IMR-90 (cell line): ENCODE results near the gene KRT37. TPM values are rescaled to one million over a fixed set of nuclear protein-coding genes. Genes with fewer than 3 reads are reported as not detected.
"Not testable (repeated sequence)": the region's sequence is repeated elsewhere in the genome, so short reads cannot be mapped to it uniquely, and the experiment has no call there.

Source experiments
- ATAC-seq: fragments of 200-7000 bp; cut with Tn5 transposase; 2 replicates; pipeline ENCODE4 v1.9.1; 2020; ENCODE audit warnings: low read depth, mild to moderate bottlenecking, moderate library complexity
- BruUV-seq: library from RNA; stranded (reverse); fragments of 400-500 nt; replicated peaks from 2 replicates; lab custom pipeline; 2021; lab: Mats Ljungman, UMichigan
- CTCF ChIA-PET: fragments of 300-600 bp; formaldehyde crosslinking; extraction: SDS; loops from one replicate; lab custom pipeline; 2021; ENCODE audit warnings: antibody characterized with exemption; lab: Yijun Ruan, JAX
- POLR2A ChIA-PET: fragments of 300-600 bp; sonication (Branson Sonifier 250); formaldehyde crosslinking; loops from one replicate; lab custom pipeline; 2022; ENCODE audit warnings: antibody characterized with exemption; ENCODE audit not compliant: unreplicated experiment; lab: Charles Lee
- DNase-seq: peaks from one replicate; pipeline ENCODE4 v3.0.0; 2013
- H2AFZ ChIP-seq: replicated peaks from 2 replicates; pipeline ENCODE3; 2013; ENCODE audit warnings: low read length, mild to moderate bottlenecking; ENCODE audit not compliant: poor library complexity
- H2AK5ac ChIP-seq: 2 replicates; pipeline ENCODE4 v1.6.1; 2013; ENCODE audit warnings: low read depth, low read length, inconsistent platforms
- H2AK9ac ChIP-seq: replicated peaks from 2 replicates; pipeline ENCODE3; 2013; ENCODE audit warnings: mild to moderate bottlenecking, low read depth, low read length, moderate library complexity; ENCODE audit not compliant: poor library complexity
- H2BK120ac ChIP-seq: 2 replicates; pipeline ENCODE4 v1.6.1; 2013; ENCODE audit warnings: low read depth, low read length, inconsistent platforms
- H2BK15ac ChIP-seq: 3 replicates; pipeline ENCODE4 v1.6.1; 2013; ENCODE audit warnings: low read depth, low read length, inconsistent platforms
- H2BK20ac ChIP-seq: 2 replicates; pipeline ENCODE4 v1.6.1; 2013; ENCODE audit warnings: low read depth, mild to moderate bottlenecking, inconsistent platforms, low read length, moderate library complexity
- H2BK5ac ChIP-seq: 2 replicates; pipeline ENCODE4 v1.6.1; 2013; ENCODE audit warnings: mild to moderate bottlenecking, low read depth, low read length, inconsistent platforms; ENCODE audit not compliant: poor library complexity, severe bottlenecking
- H3K14ac ChIP-seq: replicated peaks from 2 replicates; pipeline ENCODE4 v1.6.1; 2013; ENCODE audit warnings: low read depth, low read length, inconsistent platforms
- H3K18ac ChIP-seq: 2 replicates; pipeline ENCODE4 v1.6.1; 2013; ENCODE audit warnings: low read depth, low read length, control low read depth
- H3K23ac ChIP-seq: 2 replicates; pipeline ENCODE4 v1.6.1; 2013; ENCODE audit warnings: low read depth, low read length, inconsistent platforms
- H3K27ac ChIP-seq: 2 replicates; pipeline ENCODE4 v1.5.1; 2013; ENCODE audit warnings: mild to moderate bottlenecking, control low read depth, low read length; ENCODE audit not compliant: insufficient read depth
- H3K27me3 ChIP-seq: 2 replicates; pipeline ENCODE4 v1.6.1; 2013; ENCODE audit warnings: low read length; ENCODE audit not compliant: control insufficient read depth, insufficient read depth
- H3K36me3 ChIP-seq: 2 replicates; pipeline ENCODE4 v1.6.1; 2013; ENCODE audit warnings: low read length, mixed read lengths; ENCODE audit not compliant: control insufficient read depth, insufficient read depth
- H3K4ac ChIP-seq: 2 replicates; pipeline ENCODE4 v1.6.1; 2013; ENCODE audit warnings: low read depth, low read length, inconsistent platforms
- H3K4me1 ChIP-seq: 2 replicates; pipeline ENCODE4 v1.6.1; 2013; ENCODE audit warnings: low read length, mixed read lengths; ENCODE audit not compliant: control insufficient read depth, insufficient read depth
- H3K4me2 ChIP-seq: 2 replicates; pipeline ENCODE4 v1.6.1; 2013; ENCODE audit warnings: low read depth, mild to moderate bottlenecking, control low read depth, low read length, moderate library complexity
- H3K4me3 ChIP-seq: 2 replicates; pipeline ENCODE4 v1.5.1; 2013; ENCODE audit warnings: low read depth, mild to moderate bottlenecking, control low read depth, low read length, moderate library complexity; ENCODE audit not compliant: insufficient read depth
- H3K56ac ChIP-seq: 2 replicates; pipeline ENCODE4 v1.6.1; 2013; ENCODE audit warnings: low read length, inconsistent platforms; ENCODE audit not compliant: insufficient read depth; ENCODE audit errors: extremely low read depth
- H3K79me1 ChIP-seq, 2 experiments: 2 replicates each; pipeline ENCODE4 v1.6.1; 2013; ENCODE audit warnings: low read length in 2 of 2, inconsistent platforms in 1 of 2, low read depth in 1 of 2
- H3K9ac ChIP-seq: 2 replicates; pipeline ENCODE4 v1.6.1; 2013; ENCODE audit warnings: low read depth, low read length, control low read depth
- H3K9me1 ChIP-seq: 2 replicates; pipeline ENCODE4 v1.6.1; 2013; ENCODE audit warnings: low read length, inconsistent platforms; ENCODE audit not compliant: insufficient read depth
- H3K9me3 ChIP-seq: 2 replicates; pipeline ENCODE4 v1.6.1; 2013; ENCODE audit warnings: low read length; ENCODE audit not compliant: control insufficient read depth, insufficient read depth
- H4K20me1 ChIP-seq: 2 replicates; pipeline ENCODE4 v1.6.1; 2013; ENCODE audit warnings: low read length, inconsistent platforms; ENCODE audit not compliant: insufficient read depth
- H4K5ac ChIP-seq: 2 replicates; pipeline ENCODE4 v1.6.1; 2013; ENCODE audit warnings: mild to moderate bottlenecking, low read depth, low read length, control low read depth
- H4K8ac ChIP-seq, 2 experiments: 2 replicates each; pipeline ENCODE4 v1.6.1; 2013; ENCODE audit warnings: low read depth in 2 of 2, low read length in 2 of 2, control low read depth in 1 of 2, inconsistent platforms in 1 of 2
- H4K91ac ChIP-seq: 2 replicates; pipeline ENCODE4 v1.6.1; 2013; ENCODE audit warnings: low read depth, low read length, inconsistent platforms; ENCODE audit not compliant: insufficient read depth
- FOS ChIP-seq: fragments of 150-350 bp; IDR thresholded peaks from 2 replicates; pipeline ENCODE4 v1.6.1; 2016; ENCODE audit warnings: low read depth, low read length
- MAFK ChIP-seq: IDR thresholded peaks from 2 replicates; pipeline ENCODE4 v1.6.1; 2012; ENCODE audit warnings: low read depth, low read length, improper control_type of control experiment
- MXI1 ChIP-seq: IDR thresholded peaks from 2 replicates; pipeline ENCODE4 v1.6.1; 2012; ENCODE audit warnings: low read depth, mild to moderate bottlenecking, low read length, moderate library complexity, borderline replicate concordance
- RCOR1 ChIP-seq: IDR thresholded peaks from 2 replicates; pipeline ENCODE4 v1.6.1; 2012; ENCODE audit warnings: mild to moderate bottlenecking, low read length, improper control_type of control experiment; ENCODE audit not compliant: insufficient replicate concordance
- RFX5 ChIP-seq: IDR thresholded peaks from 2 replicates; pipeline ENCODE4 v1.8.0; 2012; ENCODE audit warnings: low read depth, mild to moderate bottlenecking, low read length, moderate library complexity
- WGBS, 2 experiments: methylation state at CpG; one replicate each; pipeline versions ENCODE4 v1.1.5 to v1.1.7; 2013; ENCODE audit warnings: missing lambda C conversion rate in 2 of 2; ENCODE audit not compliant: insufficient read length in 1 of 2; ENCODE audit errors: extremely low coverage in 2 of 2; 5-methylcytosine and 5-hydroxymethylcytosine counted together
- dilution Hi-C: fragments of 300-500 bp; cut with HindIII; formaldehyde crosslinking; loops from one replicate; pipeline ENCODE4 v1.14.3; 2018; ENCODE audit warnings: low sequenced_read_pairs; ENCODE audit not compliant: unreplicated experiment
- in situ Hi-C: fragments of 300-500 bp; cut with MboI; formaldehyde crosslinking; loops from 3 replicates; pipeline ENCODE4 v1.14.3; 2019; ENCODE audit warnings: low sequenced_read_pairs, inconsistent platforms, mixed read lengths
- intact Hi-C: fragments of 100-400 bp; cut with micrococcal nuclease; formaldehyde crosslinking; loops from 2 replicates; pipeline ENCODE4 v1.10.0; 2022
- polyA plus RNA-seq, 3 experiments: library from polyadenylated mRNA; depleted of rRNA; stranded (reverse); fragments of >200 nt; gene quantifications; 2 replicates each; pipeline ENCODE4 v1.2.3, GENCODE V29; 2012; ENCODE audit warnings: low replicate concordance in 1 of 3
- total RNA-seq: library from RNA; depleted of rRNA; stranded (reverse); fragments of >200 nt; gene quantifications from 2 replicates; pipeline ENCODE4 v1.2.3, GENCODE V29; 2012

The KRT37 gene
- total and polyA plus RNA-seq, 2 of the 4 experiments (the other 2 are of a cell fraction), result not detected

GRCh38 chr17:41433586-41433985 lies 9.2 kb upstream of the KRT37 start:
- no peak overlapping the region for H2BK120ac ChIP-seq
- no CpG with 5 or more reads among the region's 4 CpGs for WGBS, 2 experiments
- CTCF ChIA-PET, result interaction anchor here (1.1 kb wide), 1 partner anchor 18 kb away, joined by 3 read pairs; no protein-coding TSS in a partner anchor

GRCh38 chr17:41430376-41430775 lies 6.0 kb upstream of the KRT37 start:
- H2AK9ac ChIP-seq, ATAC-seq, H2AFZ ChIP-seq, H3K4me3 ChIP-seq, H3K56ac ChIP-seq, in situ Hi-C loops, H4K20me1 ChIP-seq, H4K8ac ChIP-seq, dilution Hi-C loops, BruUV-seq, CTCF ChIA-PET, H2AK5ac ChIP-seq, H3K27ac ChIP-seq, H3K23ac ChIP-seq, H3K36me3 ChIP-seq, H2BK20ac ChIP-seq, intact Hi-C loops, H4K5ac ChIP-seq, DNase-seq, POLR2A ChIA-PET, H3K9me3 ChIP-seq, H3K79me1 ChIP-seq, H3K9ac ChIP-seq, H3K14ac ChIP-seq, H2BK5ac ChIP-seq, H3K4me2 ChIP-seq, H3K4me1 ChIP-seq, H3K4ac ChIP-seq, H3K27me3 ChIP-seq, H3K18ac ChIP-seq, H3K9me1 ChIP-seq, H2BK120ac ChIP-seq, H4K91ac ChIP-seq, H2BK15ac ChIP-seq: not testable (repeated sequence)
- 71% methylated on average over 5 of the region's 9 CpGs; no CpG with 5 or more reads in 1 of the 2 experiments for WGBS, 2 experiments

More at GRCh38 chr17:41433586-41433985, 9.2 kb upstream of the KRT37 start:
- H2BK5ac ChIP-seq, result no peak overlapping the region
- H3K4me1 ChIP-seq, result peaks cover 5% of the 10 kb centered on the region
- no TSS peak for BruUV-seq
- H2AK9ac ChIP-seq, result no peak overlapping the region
- H3K27ac ChIP-seq, result no peak overlapping the region
- H3K4me2 ChIP-seq, result no peak overlapping the region
- no peak overlapping the region for H3K4ac ChIP-seq
- no peak overlapping the region for H2BK15ac ChIP-seq
- TF ChIP-seq MAFK (no peak), FOS (no peak), MXI1 (no peak), RCOR1 (no peak), RFX5 (no peak)
- H3K23ac ChIP-seq, result no peak overlapping the region
- no peaks in the 10 kb centered on the region for H3K79me1 ChIP-seq
- no peak overlapping the region; the same call in 1 of the 2 replicates for H2BK20ac ChIP-seq
- intact Hi-C loops (no loop called here), dilution Hi-C loops (no loop called here), in situ Hi-C loops (no loop called here)
- no peaks in the 10 kb centered on the region for H3K36me3 ChIP-seq
- H2AK5ac ChIP-seq, result no peak overlapping the region
- POLR2A ChIA-PET, result no interaction called here
- H3K9ac ChIP-seq, result no peak overlapping the region
- DNase-seq, result no peak
- H3K27me3 ChIP-seq, result peaks cover 6% of the 10 kb centered on the region; the same call in 1 of the 2 replicates
- no peaks in the 10 kb centered on the region for H3K9me3 ChIP-seq
- H3K56ac ChIP-seq, result no peak overlapping the region
- H4K91ac ChIP-seq, result no peak overlapping the region
- no peak overlapping the region for H3K14ac ChIP-seq
- H4K20me1 ChIP-seq, result no peaks in the 10 kb centered on the region
- H4K8ac ChIP-seq, result no peak overlapping the region
- H2AFZ ChIP-seq, result no peak overlapping the region
- 0 out of 2 replicates have a peak, but pooled peaks cover 5% of the 10 kb centered on the region for H3K9me1 ChIP-seq
- no peak overlapping the region for H4K5ac ChIP-seq
- ATAC-seq, result no peak
- no peak overlapping the region for H3K4me3 ChIP-seq
- no peak overlapping the region for H3K18ac ChIP-seq
